B cell (primary cell): ENCODE results near the gene ABTB2. TPM values are rescaled to one million over a fixed set of nuclear protein-coding genes. Genes with fewer than 3 reads are reported as not detected.

Source experiments
- ATAC-seq: fragments of 200-7000 bp; cut with Tn5 transposase; one replicate; pipeline ENCODE4 v1.10.0; 2021; ENCODE audit warnings: low read depth, mild to moderate bottlenecking, moderate number of reproducible peaks, moderate library complexity
- CTCF ChIA-PET: fragments of 350-600 bp; sonication (Branson Sonifier 250); formaldehyde crosslinking; loops from one replicate; lab custom pipeline; 2021; ENCODE audit warnings: antibody characterized with exemption, inconsistent platforms; lab: Charles Lee
- POLR2A ChIA-PET: fragments of 350-600 bp; sonication (Branson Sonifier 250); formaldehyde crosslinking; loops from one replicate; lab custom pipeline; 2021; ENCODE audit warnings: antibody characterized with exemption; lab: Charles Lee
- DNase-seq: peaks from one replicate; pipeline ENCODE4 v3.0.0; 2013
- H2AFZ ChIP-seq: 2 replicates; pipeline ENCODE4 v1.6.1; 2012; ENCODE audit warnings: mild to moderate bottlenecking, low read depth, low read length; ENCODE audit not compliant: insufficient read depth, poor library complexity, severe bottlenecking
- H3K27ac ChIP-seq, 2 donors: 1 replicate in 1 of 2; 2 replicates in 1 of 2; pipeline ENCODE4 v1.5.1; 2012 to 2013; ENCODE audit warnings: low read length in 2 of 2, mild to moderate bottlenecking in 2 of 2, moderate library complexity in 1 of 2
- H3K27me3 ChIP-seq, 4 experiments: fragments of 200-600 bp in 1 of 4; sonication (generic) in 1 of 4; replicated peaks in 1 of 4; 1 replicate in 2 of 4; 2 replicates in 2 of 4; pipeline versions ENCODE4 v1.6.1 to v1.7.0; 2013 to 2016; ENCODE audit warnings: low read length in 3 of 4, mild to moderate bottlenecking in 2 of 4, mixed read lengths in 1 of 4, moderate library complexity in 1 of 4; ENCODE audit not compliant: insufficient read depth in 4 of 4, control insufficient read depth in 3 of 4; ENCODE audit errors: control extremely low read depth in 1 of 4
- H3K36me3 ChIP-seq, 2 experiments: replicated peaks in 1 of 2; 1 replicate in 1 of 2; 2 replicates in 1 of 2; pipeline versions ENCODE4 v1.6.1 to v1.7.1; 2013; ENCODE audit warnings: low read length in 1 of 2; ENCODE audit not compliant: insufficient read depth in 2 of 2, control insufficient read depth in 1 of 2; ENCODE audit errors: control extremely low read depth in 1 of 2, extremely low read depth in 1 of 2
- H3K4me1 ChIP-seq, 2 donors: fragments of 200-600 bp in 1 of 2; sonication (generic) in 1 of 2; 1 replicate in 1 of 2; 2 replicates in 1 of 2; pipeline versions ENCODE4 v1.5.1 to v1.6.1; 2013 to 2017; ENCODE audit warnings: low read length in 2 of 2; ENCODE audit not compliant: control insufficient read depth in 2 of 2, insufficient read depth in 2 of 2
- H3K4me2 ChIP-seq: replicated peaks from 2 replicates; pipeline ENCODE3; 2012; ENCODE audit warnings: mild to moderate bottlenecking, low read depth, low read length; ENCODE audit not compliant: poor library complexity, severe bottlenecking
- H3K4me3 ChIP-seq, 5 experiments: fragments of 200-600 bp in 1 of 5; sonication (generic) in 1 of 5; 1 replicate in 3 of 5; 2 replicates in 2 of 5; pipeline versions ENCODE4 v1.5.1 to v1.7.0; 2011 to 2016; ENCODE audit warnings: low read length in 4 of 5, mild to moderate bottlenecking in 4 of 5, low read depth in 2 of 5, control low read depth in 1 of 5, moderate library complexity in 1 of 5; ENCODE audit not compliant: insufficient read depth in 1 of 5; ENCODE audit errors: control extremely low read depth in 1 of 5, extremely low read depth in 1 of 5
- H3K79me2 ChIP-seq: fragments of 200-600 bp; sonication (generic); one replicate; pipeline ENCODE4 v1.6.0; 2016; ENCODE audit warnings: low read length; ENCODE audit not compliant: control insufficient read depth, insufficient read depth
- H3K9ac ChIP-seq: fragments of 200-600 bp; sonication (generic); 2 replicates; pipeline ENCODE4 v1.6.1; 2017; ENCODE audit warnings: mild to moderate bottlenecking, low read length, moderate library complexity
- H3K9me3 ChIP-seq, 3 donors: one replicate each; pipeline versions ENCODE4 v1.6.1 to v1.7.1; 2013; ENCODE audit warnings: low read length in 2 of 3; ENCODE audit not compliant: control insufficient read depth in 2 of 3, insufficient read depth in 1 of 3; ENCODE audit errors: control extremely low read depth in 1 of 3
- H4K20me1 ChIP-seq: 2 replicates; pipeline ENCODE4 v1.6.0; 2012; ENCODE audit warnings: mild to moderate bottlenecking, low read length; ENCODE audit not compliant: insufficient read depth, control insufficient read depth, poor library complexity, severe bottlenecking
- H3K27ac Mint-ChIP-seq: one replicate; pipeline ENCODE4 v1.8.0; 2021; ENCODE audit warnings: mixed read lengths
- H3K27me3 Mint-ChIP-seq: one replicate; pipeline ENCODE4 v1.8.0; 2021; ENCODE audit warnings: mixed read lengths
- H3K4me1 Mint-ChIP-seq: one replicate; pipeline ENCODE4 v1.8.0; 2021; ENCODE audit warnings: mixed read lengths
- H3K4me3 Mint-ChIP-seq: one replicate; pipeline ENCODE4 v1.8.0; 2021; ENCODE audit warnings: mixed read lengths
- H3K9me3 Mint-ChIP-seq: one replicate; pipeline ENCODE4 v1.8.0; 2022; ENCODE audit warnings: mixed read lengths; ENCODE audit not compliant: insufficient read depth
- EZH2 ChIP-seq: IDR thresholded peaks from 2 replicates; pipeline ENCODE4 v1.6.1; 2012; ENCODE audit warnings: borderline replicate concordance, low read depth, mild to moderate bottlenecking, moderate library complexity, low read length; ENCODE audit not compliant: insufficient read depth, poor library complexity, severe bottlenecking
- WGBS: methylation state at CpG from one replicate; pipeline ENCODE4 v1.1.5; 2013; ENCODE audit warnings: missing lambda C conversion rate; ENCODE audit not compliant: insufficient coverage; 5-methylcytosine and 5-hydroxymethylcytosine counted together
- intact Hi-C: fragments of 100-400 bp; cut with micrococcal nuclease; formaldehyde crosslinking; loops from one replicate; pipeline ENCODE4 v1.10.0; 2022
- polyA plus RNA-seq: library from polyadenylated mRNA; depleted of rRNA; stranded (reverse); fragments of >200 nt; gene quantifications from 2 replicates; pipeline ENCODE4 v1.2.3, GENCODE V29; 2012
- total RNA-seq, 2 donors: library from RNA; stranded (reverse); fragments of 120-200 nt in 1 of 2; gene quantifications; 1 replicate in 1 of 2; 2 replicates in 1 of 2; pipeline versions ENCODE4 v1.2.3 to v1.2.4, GENCODE V29; 2013 to 2022
- TF ChIP-seq, protein P1 (sequence below): fragments of 200-600 bp; IDR thresholded peaks from one replicate; pipeline ENCODE4 v1.8.0; 2022; ENCODE audit warnings: antibody characterized with exemption, mild to moderate bottlenecking

Gene ABTB2
- total and polyA plus RNA-seq, 2 donors (not counting 1 experiment from before 2014, with no cell fraction given) = 0.30 to 5.9 TPM

DNA sequence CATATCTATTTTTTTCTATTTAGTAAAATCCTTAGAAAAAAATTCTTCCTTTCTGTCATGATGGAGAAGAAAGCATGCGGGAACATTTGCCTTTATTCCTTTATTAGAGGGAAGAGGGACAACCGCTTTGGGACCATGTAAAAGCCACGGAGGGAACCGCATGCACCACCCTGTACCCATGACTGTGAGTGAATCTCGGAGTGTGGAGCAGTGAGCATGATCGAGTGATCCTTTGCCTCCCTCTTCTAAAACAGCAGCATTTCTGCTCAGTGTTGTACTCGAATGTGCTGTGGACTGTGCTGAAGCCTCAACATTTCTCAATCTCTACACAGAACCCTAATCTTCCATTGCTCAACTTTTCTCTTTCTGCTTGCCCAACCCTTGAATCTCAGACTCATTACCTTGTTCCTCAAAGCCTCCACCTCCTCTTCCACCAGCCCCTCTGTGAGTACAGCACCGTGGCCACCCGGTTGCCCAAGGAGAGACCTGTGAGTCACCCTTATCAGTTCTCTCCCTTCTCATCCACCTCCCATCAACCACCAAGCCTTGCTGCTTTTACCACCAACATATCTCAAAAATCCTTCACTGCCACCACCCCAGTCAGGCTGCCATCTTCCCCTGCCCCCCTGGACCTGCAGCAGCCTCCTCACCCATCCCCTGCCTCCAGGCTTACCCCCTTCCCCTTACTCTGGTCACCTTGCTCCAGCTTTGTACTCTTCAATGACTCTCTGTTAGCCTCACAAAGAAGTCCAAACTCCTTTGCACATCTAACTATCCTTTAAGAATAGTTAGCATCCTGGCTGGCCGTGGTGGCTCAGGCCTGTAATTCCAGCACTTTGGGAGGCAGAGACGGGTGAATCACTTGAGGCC is 149.3 kb downstream of the ABTB2 start:
- ChIA-PET POLR2A (no interaction called here), CTCF (no interaction called here)
- DNase-seq (no peak), ATAC-seq (no peak)
- H3K27me3 Mint-ChIP-seq = no peaks in the 10 kb centered on the region
- TF ChIP-seq, protein P1, sequence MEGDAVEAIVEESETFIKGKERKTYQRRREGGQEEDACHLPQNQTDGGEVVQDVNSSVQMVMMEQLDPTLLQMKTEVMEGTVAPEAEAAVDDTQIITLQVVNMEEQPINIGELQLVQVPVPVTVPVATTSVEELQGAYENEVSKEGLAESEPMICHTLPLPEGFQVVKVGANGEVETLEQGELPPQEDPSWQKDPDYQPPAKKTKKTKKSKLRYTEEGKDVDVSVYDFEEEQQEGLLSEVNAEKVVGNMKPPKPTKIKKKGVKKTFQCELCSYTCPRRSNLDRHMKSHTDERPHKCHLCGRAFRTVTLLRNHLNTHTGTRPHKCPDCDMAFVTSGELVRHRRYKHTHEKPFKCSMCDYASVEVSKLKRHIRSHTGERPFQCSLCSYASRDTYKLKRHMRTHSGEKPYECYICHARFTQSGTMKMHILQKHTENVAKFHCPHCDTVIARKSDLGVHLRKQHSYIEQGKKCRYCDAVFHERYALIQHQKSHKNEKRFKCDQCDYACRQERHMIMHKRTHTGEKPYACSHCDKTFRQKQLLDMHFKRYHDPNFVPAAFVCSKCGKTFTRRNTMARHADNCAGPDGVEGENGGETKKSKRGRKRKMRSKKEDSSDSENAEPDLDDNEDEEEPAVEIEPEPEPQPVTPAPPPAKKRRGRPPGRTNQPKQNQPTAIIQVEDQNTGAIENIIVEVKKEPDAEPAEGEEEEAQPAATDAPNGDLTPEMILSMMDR = no peak
- no peak for TF ChIP-seq EZH2
- no peak overlapping the region for H3K4me3 Mint-ChIP-seq
- H3K4me1 ChIP-seq = peaks cover under 1 to 3% of the 10 kb centered on the region in 2 donors
- H3K27ac Mint-ChIP-seq = no peak overlapping the region
- no peak overlapping the region for H3K4me3 ChIP-seq
- no peak overlapping the region for H3K4me2 ChIP-seq
- H3K9ac ChIP-seq = no peak overlapping the region
- no peaks in the 10 kb centered on the region for H3K27me3 ChIP-seq
- peaks cover 3% of the 10 kb centered on the region for H3K4me1 Mint-ChIP-seq
- intact Hi-C loops = no loop called here
- H3K36me3 ChIP-seq = no peaks in the 10 kb centered on the region
- no peak overlapping the region for H2AFZ ChIP-seq
- no peaks in the 10 kb centered on the region for H4K20me1 ChIP-seq
- H3K27ac ChIP-seq = no peak overlapping the region
- WGBS = 94% methylated on average over 11 of the region's 11 CpGs
- no peaks in the 10 kb centered on the region for H3K9me3 Mint-ChIP-seq
- no peaks in the 10 kb centered on the region for H3K79me2 ChIP-seq
- H3K9me3 ChIP-seq = no peaks in the 10 kb centered on the region

DNA sequence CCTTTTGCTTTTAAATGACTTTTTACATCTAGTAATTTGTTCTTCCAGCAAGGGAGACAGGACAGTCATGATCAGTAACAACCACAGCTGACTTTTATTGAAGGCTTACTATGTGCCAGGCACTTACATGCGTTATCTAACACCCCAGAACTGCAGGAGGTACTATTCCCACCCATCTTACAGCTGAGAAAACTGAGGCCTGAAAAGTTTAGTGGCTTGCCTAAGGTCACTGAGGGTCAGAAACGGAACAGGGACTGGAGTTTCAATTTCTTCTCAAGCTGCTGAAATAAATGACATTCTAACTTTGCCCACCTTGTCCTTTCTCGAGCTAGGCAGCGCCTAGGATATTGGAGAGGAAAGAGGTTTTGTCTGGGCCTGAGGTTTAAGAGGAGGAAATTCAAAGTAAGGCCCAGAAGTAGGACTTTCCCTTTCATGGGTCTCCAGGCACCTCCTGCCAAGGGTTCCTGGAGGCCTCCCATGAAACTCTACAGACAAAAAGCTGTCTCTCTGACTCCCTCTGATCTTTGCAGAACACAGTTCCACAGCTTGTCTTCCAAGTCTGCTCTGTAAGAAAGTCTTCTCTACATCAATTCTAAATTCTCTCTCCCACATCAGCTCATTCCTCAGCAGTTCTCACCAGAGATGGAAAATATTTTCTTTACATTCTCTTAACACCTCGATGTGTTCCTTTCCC is 150.2 kb downstream of the ABTB2 start:
- Mint-ChIP-seq H3K27ac (no peak overlapping the region), H3K4me1 (peaks cover 11% of the 10 kb centered on the region), H3K27me3 (no peaks in the 10 kb centered on the region), H3K4me3 (no peak overlapping the region), H3K9me3 (no peaks in the 10 kb centered on the region)
- peaks cover 6 to 11% of the 10 kb centered on the region in 2 donors for H3K4me1 ChIP-seq
- no peak for TF ChIP-seq EZH2
- TF ChIP-seq, protein P1 = no peak
- 100% methylated on average over 2 of the region's 5 CpGs for WGBS
- no peaks in the 10 kb centered on the region for H3K79me2 ChIP-seq
- CTCF ChIA-PET = no interaction called here
- no peaks in the 10 kb centered on the region for H4K20me1 ChIP-seq
- H3K27ac ChIP-seq = no peak overlapping the region
- no peaks in the 10 kb centered on the region for H3K36me3 ChIP-seq
- ATAC-seq (no peak), DNase-seq (no peak)
- H3K9ac ChIP-seq = no peak overlapping the region
- no peaks in the 10 kb centered on the region for H3K27me3 ChIP-seq
- no peak overlapping the region for H3K4me3 ChIP-seq
- no peak overlapping the region for H3K4me2 ChIP-seq
- H2AFZ ChIP-seq = no peak overlapping the region
- H3K9me3 ChIP-seq = no peaks in the 10 kb centered on the region
- intact Hi-C loops = no loop called here
- POLR2A ChIA-PET = no interaction called here
